HG02870 (cell line): ENCODE results near the gene PPP1R16B.

Experiments
- ATAC-seq: cut with Tn5 transposase; IDR thresholded peaks from one replicate; pipeline ENCODE4 v1.9.1; 2021; ENCODE audit warnings: mild to moderate bottlenecking, moderate library complexity; ENCODE audit not compliant: unreplicated experiment

The PPP1R16B gene

GRCh38 chr20:38805502-38805957 is at the start of gene PPP1R16B:
Gene PPP1R16B, plus strand, starts transcription at chr20:38805697. Its CDS starts 30,229 bp downstream, at chr20:38835926.
- peak; percentile 41 for ATAC-seq

GRCh38 chr20:38757145-38757775 is 48.2 kb upstream of the PPP1R16B start:
- no peak for ATAC-seq

- no peak for ATAC-seq
Measured at GRCh38 chr20:38759106-38759505, 46.4 kb upstream of the PPP1R16B start.

GRCh38 chr20:38760978-38761377 is 44.5 kb upstream of the PPP1R16B start:
- ATAC-seq: no peak

GRCh38 chr20:38762174-38762573 is 43.3 kb upstream of the PPP1R16B start:
- ATAC-seq: no peak

GRCh38 chr20:38763616-38764015 is 41.9 kb upstream of the PPP1R16B start:
- no peak for ATAC-seq

- ATAC-seq: no peak
Measured at GRCh38 chr20:38764567-38765318, 40.8 kb upstream of the PPP1R16B start.

- ATAC-seq: no peak
Measured at GRCh38 chr20:38766071-38766470, 39.4 kb upstream of the PPP1R16B start.

- no peak for ATAC-seq
Measured at GRCh38 chr20:38769376-38770295, 35.9 kb upstream of the PPP1R16B start.

GRCh38 chr20:38770546-38770945 is 35.0 kb upstream of the PPP1R16B start:
- ATAC-seq: no peak

GRCh38 chr20:38770970-38771369 is 34.5 kb upstream of the PPP1R16B start:
- ATAC-seq: no peak

- ATAC-seq: no peak
Measured at GRCh38 chr20:38771621-38772020, 33.9 kb upstream of the PPP1R16B start.

GRCh38 chr20:38774167-38774566 is 31.3 kb upstream of the PPP1R16B start:
- ATAC-seq: no peak

- no peak for ATAC-seq
Measured at GRCh38 chr20:38776363-38776762, 29.1 kb upstream of the PPP1R16B start.

- no peak for ATAC-seq
Measured at GRCh38 chr20:38779247-38780097, 26.0 kb upstream of the PPP1R16B start.

- no peak for ATAC-seq
Measured at GRCh38 chr20:38782275-38782674, 23.2 kb upstream of the PPP1R16B start.

- no peak for ATAC-seq
Measured at GRCh38 chr20:38787870-38788269, 17.6 kb upstream of the PPP1R16B start.

GRCh38 chr20:38789503-38790199 is 15.8 kb upstream of the PPP1R16B start:
- no peak for ATAC-seq

- no peak for ATAC-seq
Measured at GRCh38 chr20:38790200-38791053, 15.1 kb upstream of the PPP1R16B start.
